ENCODE results near the gene ZNF280B. TPM values are rescaled to one million over a fixed set of nuclear protein-coding genes. Genes with fewer than 3 reads are reported as not detected.

The ZNF280B gene
- total RNA-seq, 1 experiment from 2014 or later: 1.8 TPM

GRCh38 chr22:22461583-22461982, 47.0 kb downstream of the ZNF280B start:
- Histone ChIP-seq H3K36me3 (ENCODE audit: low read depth) (no peaks in the 10 kb centered on the region), H3F3A (ENCODE audit: insufficient read depth, low read depth) (no peaks in the 10 kb centered on the region), H3K27me3 (ENCODE audit: insufficient read depth, low read depth) (peaks cover 14% of the 10 kb centered on the region), H3K4me1 (replicated peaks; ENCODE audit: insufficient read depth) (no peaks in the 10 kb centered on the region), H3K4me2 (no peak overlapping the region), H4K20me1 (ENCODE audit: insufficient read depth) (no peaks in the 10 kb centered on the region), H3K27ac (no peak overlapping the region), H3K79me2 (ENCODE audit: low read depth) (no peaks in the 10 kb centered on the region), H2AFZ (no peak overlapping the region), H3K4me3 (no peak overlapping the region), H3K9me3 (ENCODE audit: insufficient read depth, low read depth) (no peaks in the 10 kb centered on the region; the same call in 1 of the 2 replicates), H3K9me2 (ENCODE audit: insufficient read depth) (no peaks in the 10 kb centered on the region)
- DNase-seq: no peak
- TF ChIP-seq CTCF (conservative IDR thresholded peaks at IDR 0.05) (no peak), EZH2 (IDR thresholded peaks at IDR 0.05; ENCODE audit: low read depth) (no peak)
- POLR2A ChIA-PET (ENCODE audit: unreplicated experiment): no interaction called here
- intact Hi-C loops (cut with micrococcal nuclease; ENCODE audit: unreplicated experiment): no loop called here
- BruUV-seq (replicated peaks): no TSS peak
- CTCF ChIA-PET: interaction anchor here (0.6 kb wide), 1 partner anchor 192 kb away, joined by 5 read pairs; no protein-coding TSS in a partner anchor

- H2AFZ ChIP-seq: no peak overlapping the region
- peaks cover 18% of the 10 kb centered on the region for H3K27me3 ChIP-seq (ENCODE audit: insufficient read depth, low read depth)
- H3K4me1 ChIP-seq (replicated peaks; ENCODE audit: insufficient read depth): no peaks in the 10 kb centered on the region
- H4K20me1 ChIP-seq (ENCODE audit: insufficient read depth): no peaks in the 10 kb centered on the region
- H3K4me3 ChIP-seq: no peak overlapping the region
- no peak overlapping the region for H3K4me2 ChIP-seq
- POLR2A ChIA-PET (ENCODE audit: unreplicated experiment): no interaction called here
- no peaks in the 10 kb centered on the region for H3K79me2 ChIP-seq (ENCODE audit: low read depth)
- no TSS peak for BruUV-seq (replicated peaks)
- H3K9me2 ChIP-seq (ENCODE audit: insufficient read depth): no peaks in the 10 kb centered on the region
- DNase-seq: no peak
- H3F3A ChIP-seq (ENCODE audit: insufficient read depth, low read depth): no peaks in the 10 kb centered on the region
- no peaks in the 10 kb centered on the region for H3K36me3 ChIP-seq (ENCODE audit: low read depth)
- intact Hi-C loops (cut with micrococcal nuclease; ENCODE audit: unreplicated experiment): no loop called here
- H3K27ac ChIP-seq: no peak overlapping the region
- no peaks in the 10 kb centered on the region; the same call in 1 of the 2 replicates for H3K9me3 ChIP-seq (ENCODE audit: insufficient read depth, low read depth)
- TF ChIP-seq CTCF (conservative IDR thresholded peaks at IDR 0.05): no peak
- TF ChIP-seq EZH2 (IDR thresholded peaks at IDR 0.05; ENCODE audit: low read depth): no peak
- CTCF ChIA-PET: interaction anchor here (0.6 kb wide), 1 partner anchor 193 kb away, joined by 5 read pairs; no protein-coding TSS in a partner anchor
These were observed 47.4 kb downstream of the ZNF280B start for GRCh38 chr22:22461111-22461510.

- intact Hi-C loops (cut with micrococcal nuclease; ENCODE audit: unreplicated experiment): no loop called here
- DNase-seq: no peak
- Histone ChIP-seq H3K9me2 (ENCODE audit: insufficient read depth) (no peaks in the 10 kb centered on the region), H3F3A (ENCODE audit: insufficient read depth, low read depth) (no peaks in the 10 kb centered on the region), H2AFZ (no peak overlapping the region), H3K27me3 (ENCODE audit: insufficient read depth, low read depth) (peaks cover 20% of the 10 kb centered on the region), H3K36me3 (ENCODE audit: low read depth) (no peaks in the 10 kb centered on the region), H3K4me1 (replicated peaks; ENCODE audit: insufficient read depth) (no peaks in the 10 kb centered on the region), H3K79me2 (ENCODE audit: low read depth) (no peaks in the 10 kb centered on the region), H3K9me3 (ENCODE audit: insufficient read depth, low read depth) (no peaks in the 10 kb centered on the region; the same call in 1 of the 2 replicates), H3K4me3 (no peak overlapping the region), H3K4me2 (no peak overlapping the region), H4K20me1 (ENCODE audit: insufficient read depth) (no peaks in the 10 kb centered on the region), H3K27ac (no peak overlapping the region)
- TF ChIP-seq EZH2 (IDR thresholded peaks at IDR 0.05; ENCODE audit: low read depth) (no peak), CTCF (conservative IDR thresholded peaks at IDR 0.05) (peak; percentile 71)
- BruUV-seq (replicated peaks): no TSS peak
- POLR2A ChIA-PET (ENCODE audit: unreplicated experiment): no interaction called here
- CTCF ChIA-PET: no interaction called here
These were observed 47.9 kb downstream of the ZNF280B start for GRCh38 chr22:22460635-22461034.
